CD4-positive, alpha-beta memory T cell (primary cell): ENCODE data around the gene LRP1B. TPM values are rescaled to one million over a fixed set of nuclear protein-coding genes. Genes with fewer than 3 reads are reported as not detected.

Experiments
- CTCF ChIA-PET: fragments of 350-600 bp; sonication (Branson Sonifier 250); formaldehyde crosslinking; loops from one replicate; lab custom pipeline; 2021; ENCODE audit warnings: inconsistent platforms; ENCODE audit not compliant: partially characterized antibody; lab: Charles Lee
- POLR2A ChIA-PET: fragments of 350-600 bp; sonication (Branson Sonifier 250); formaldehyde crosslinking; loops from one replicate; lab custom pipeline; 2021; ENCODE audit not compliant: partially characterized antibody; lab: Charles Lee
- DNase-seq, 5 donors: peaks; one replicate each; pipeline versions ENCODE4 v3.0.0 to v3.0.0-alpha.2; 2020 to 2022; ENCODE audit warnings: mixed read lengths in 1 of 5
- H3K27ac ChIP-seq: one replicate; pipeline ENCODE4 v1.7.0; 2013; ENCODE audit warnings: low read depth, low read length
- H3K27me3 ChIP-seq: 2 replicates; pipeline ENCODE4 v1.7.0; 2013; ENCODE audit warnings: mild to moderate bottlenecking, low read length, moderate library complexity; ENCODE audit not compliant: insufficient read depth
- H3K36me3 ChIP-seq: 2 replicates; pipeline ENCODE4 v1.7.0; 2013; ENCODE audit warnings: mild to moderate bottlenecking, low read length, moderate library complexity; ENCODE audit not compliant: insufficient read depth
- H3K4me1 ChIP-seq: 2 replicates; pipeline ENCODE4 v1.7.0; 2013; ENCODE audit warnings: mild to moderate bottlenecking, low read length, moderate library complexity; ENCODE audit not compliant: insufficient read depth
- H3K4me3 ChIP-seq, 2 donors: one replicate each; pipeline ENCODE4 v1.7.0; 2013; ENCODE audit warnings: low read length in 2 of 2, mild to moderate bottlenecking in 1 of 2
- H3K9me3 ChIP-seq, 2 donors: one replicate each; pipeline ENCODE4 v1.7.0; 2013; ENCODE audit warnings: low read length in 2 of 2, control low read depth in 1 of 2; ENCODE audit not compliant: control insufficient read depth in 1 of 2
- H3K27ac Mint-ChIP-seq, 7 donors: one replicate each; pipeline ENCODE4 v1.8.0; 2020 to 2021; ENCODE audit warnings: mixed read lengths in 7 of 7, mild to moderate bottlenecking in 6 of 7, inconsistent platforms in 3 of 7, moderate library complexity in 3 of 7
- H3K27me3 Mint-ChIP-seq, 2 donors: one replicate each; pipeline ENCODE4 v1.8.0; 2020 to 2021; ENCODE audit warnings: mixed read lengths in 2 of 2
- H3K36me3 Mint-ChIP-seq, 2 donors: one replicate each; pipeline ENCODE4 v1.8.0; 2020 to 2021; ENCODE audit warnings: mixed read lengths in 2 of 2, inconsistent platforms in 1 of 2, mild to moderate bottlenecking in 1 of 2
- H3K4me1 Mint-ChIP-seq, 4 donors: one replicate each; pipeline ENCODE4 v1.8.0; 2020 to 2021; ENCODE audit warnings: mixed read lengths in 4 of 4, mild to moderate bottlenecking in 1 of 4
- H3K4me3 Mint-ChIP-seq, 8 donors: one replicate each; pipeline ENCODE4 v1.8.0; 2020 to 2021; ENCODE audit warnings: mixed read lengths in 8 of 8, mild to moderate bottlenecking in 7 of 8, moderate library complexity in 6 of 8, inconsistent platforms in 3 of 8
- H3K9me3 Mint-ChIP-seq, 8 donors: one replicate each; pipeline ENCODE4 v1.8.0; 2020 to 2021; ENCODE audit warnings: mixed read lengths in 8 of 8, mild to moderate bottlenecking in 5 of 8, inconsistent platforms in 3 of 8, moderate library complexity in 1 of 8
- intact Hi-C: fragments of 100-400 bp; cut with micrococcal nuclease; formaldehyde crosslinking; loops from one replicate; pipeline ENCODE4 v1.15.1; 2023
- polyA plus RNA-seq, 2 donors: library from polyadenylated mRNA; unstranded; fragments of 300-500 nt; fragmentation: Illumina TruSeq; gene quantifications; one replicate each; pipeline ENCODE4 v1.2.3, GENCODE V29; 2021
- total RNA-seq, 2 experiments: library from RNA; stranded (reverse); gene quantifications; one replicate each; pipeline ENCODE4 v1.2.3, GENCODE V29; 2021

LRP1B gene
- total and polyA plus RNA-seq, 4 experiments from 2014 or later: not detected

DNA sequence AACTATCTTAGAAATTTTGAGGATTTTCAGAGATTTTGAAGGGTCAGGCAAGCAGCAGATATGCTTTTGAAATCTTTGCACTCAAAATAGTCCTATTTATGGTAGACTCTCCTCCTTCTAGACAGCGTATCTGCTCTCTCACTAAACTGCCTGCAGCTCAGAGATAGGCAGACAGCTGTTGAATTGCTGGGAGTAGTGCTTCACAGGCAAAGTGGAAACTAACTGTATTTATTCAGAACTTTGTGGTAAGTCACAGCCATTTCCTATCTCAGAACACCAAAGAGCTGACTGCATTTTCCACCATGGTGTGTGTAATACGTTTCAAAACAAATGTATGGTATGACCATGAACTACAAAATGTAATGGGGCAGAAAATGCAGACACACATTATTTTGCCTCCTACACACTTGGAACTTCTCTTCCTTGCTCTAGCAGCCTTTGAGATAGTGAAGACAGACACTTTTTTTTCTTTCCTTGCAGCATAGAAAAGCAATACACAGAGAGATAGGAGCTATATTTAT is 352.4 kb downstream of the LRP1B start:
- intact Hi-C loops: no loop called here
- ChIA-PET POLR2A (no interaction called here), CTCF (no interaction called here)
- no peaks in the 10 kb centered on the region for H3K36me3 ChIP-seq
- no peak for DNase-seq
- H3K27ac Mint-ChIP-seq: no peak overlapping the region
- H3K4me1 Mint-ChIP-seq: no peaks in the 10 kb centered on the region
- H3K36me3 Mint-ChIP-seq: no peaks in the 10 kb centered on the region
- no peaks in the 10 kb centered on the region for H3K27me3 Mint-ChIP-seq
- peaks cover 0 to 13% (median 6%) of the 10 kb centered on the region in 8 donors for H3K9me3 Mint-ChIP-seq
- no peaks in the 10 kb centered on the region for H3K4me1 ChIP-seq
- H3K27ac ChIP-seq: no peak overlapping the region
- H3K4me3 Mint-ChIP-seq: no peak overlapping the region
- no peaks in the 10 kb centered on the region for H3K9me3 ChIP-seq
- no peaks in the 10 kb centered on the region for H3K27me3 ChIP-seq
- no peak overlapping the region for H3K4me3 ChIP-seq

DNA sequence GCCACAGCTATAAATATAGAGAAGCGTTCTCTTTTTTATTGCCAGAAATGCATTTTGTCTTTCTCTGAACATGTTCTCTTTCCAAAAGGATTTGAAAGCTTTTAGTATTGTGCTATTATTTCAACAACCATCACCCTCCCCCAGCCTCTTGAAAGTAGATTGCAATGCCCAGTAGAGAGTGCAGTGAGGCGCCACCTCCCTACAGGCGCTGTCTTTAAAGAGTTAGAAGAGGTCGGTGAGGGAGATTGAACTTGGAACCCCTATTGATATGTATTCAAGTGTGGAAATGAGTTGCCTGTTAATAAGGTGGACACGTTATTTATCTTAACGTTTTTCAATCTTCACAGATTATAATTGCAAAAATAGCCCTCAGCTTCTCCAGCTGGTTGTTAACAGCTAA is 360.3 kb downstream of the LRP1B start:
- no peak overlapping the region for H3K4me3 ChIP-seq
- intact Hi-C loops: no loop called here
- H3K4me1 ChIP-seq: no peaks in the 10 kb centered on the region
- no peak for DNase-seq
- Mint-ChIP-seq H3K4me3 (no peak overlapping the region), H3K27me3 (no peaks in the 10 kb centered on the region), H3K9me3 (peaks cover 0 to 21% (median 9%) of the 10 kb centered on the region in 8 donors), H3K27ac (no peak overlapping the region), H3K36me3 (no peaks in the 10 kb centered on the region), H3K4me1 (no peaks in the 10 kb centered on the region)
- no peaks in the 10 kb centered on the region for H3K9me3 ChIP-seq
- ChIA-PET POLR2A (no interaction called here), CTCF (no interaction called here)
- H3K27ac ChIP-seq: no peak overlapping the region
- H3K36me3 ChIP-seq: no peaks in the 10 kb centered on the region
- H3K27me3 ChIP-seq: no peaks in the 10 kb centered on the region

DNA sequence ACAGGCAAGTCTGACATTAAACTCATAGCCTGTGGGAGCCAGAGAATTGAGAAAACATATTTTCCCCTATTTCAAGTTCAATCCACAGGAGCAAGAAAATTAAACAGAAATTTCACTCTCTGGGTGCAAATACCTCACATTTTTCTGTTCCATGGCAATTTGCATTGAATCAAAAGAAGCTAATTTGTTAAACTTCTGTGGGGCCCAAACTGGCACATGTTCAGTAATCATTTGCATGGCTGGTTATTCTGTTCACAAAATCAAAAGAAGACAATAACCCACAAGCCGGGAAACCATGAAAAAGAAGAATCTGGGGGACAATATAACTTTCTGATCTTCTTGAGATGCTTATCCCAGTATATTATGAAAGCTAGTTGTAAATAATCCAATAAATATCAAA is 363.1 kb downstream of the LRP1B start:
- H3K9me3 Mint-ChIP-seq: peaks cover 0 to 21% (median 4%) of the 10 kb centered on the region in 8 donors
- Histone ChIP-seq H3K4me3 (no peak overlapping the region), H3K4me1 (no peaks in the 10 kb centered on the region), H3K27me3 (no peaks in the 10 kb centered on the region), H3K9me3 (no peaks in the 10 kb centered on the region), H3K36me3 (no peaks in the 10 kb centered on the region), H3K27ac (no peak overlapping the region)
- ChIA-PET POLR2A (no interaction called here), CTCF (no interaction called here)
- intact Hi-C loops: no loop called here
- H3K4me1 Mint-ChIP-seq: no peaks in the 10 kb centered on the region
- no peaks in the 10 kb centered on the region for H3K36me3 Mint-ChIP-seq
- H3K27me3 Mint-ChIP-seq: no peaks in the 10 kb centered on the region
- DNase-seq: no peak
- H3K4me3 Mint-ChIP-seq: no peak overlapping the region
- no peak overlapping the region for H3K27ac Mint-ChIP-seq

DNA sequence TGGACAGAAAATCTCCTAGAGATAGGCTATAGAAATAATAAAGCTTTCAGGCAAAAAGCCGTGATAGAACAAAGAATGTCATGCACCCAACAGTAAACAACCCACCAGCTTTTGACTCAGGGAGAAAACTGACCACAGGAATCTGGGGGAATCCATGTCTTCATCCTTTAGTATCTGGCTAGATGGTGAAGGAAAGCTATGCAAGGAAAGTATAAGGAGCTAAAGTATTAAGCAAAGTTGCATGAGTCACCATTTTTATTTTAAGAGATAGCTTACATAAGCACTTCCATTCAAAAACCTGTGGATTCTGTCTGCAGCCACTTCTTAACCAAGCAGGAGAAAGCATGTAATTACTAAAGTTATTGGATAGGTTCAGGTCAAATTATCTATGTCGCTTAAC is 363.8 kb downstream of the LRP1B start:
- Mint-ChIP-seq H3K27me3 (no peaks in the 10 kb centered on the region), H3K4me1 (no peaks in the 10 kb centered on the region), H3K36me3 (no peaks in the 10 kb centered on the region), H3K9me3 (peaks cover 0 to 21% (median 4%) of the 10 kb centered on the region in 8 donors), H3K27ac (no peak overlapping the region), H3K4me3 (no peak overlapping the region)
- DNase-seq: no peak
- no peaks in the 10 kb centered on the region for H3K36me3 ChIP-seq
- ChIA-PET CTCF (no interaction called here), POLR2A (no interaction called here)
- no peak overlapping the region for H3K27ac ChIP-seq
- no peaks in the 10 kb centered on the region for H3K4me1 ChIP-seq
- H3K9me3 ChIP-seq: no peaks in the 10 kb centered on the region
- H3K27me3 ChIP-seq: no peaks in the 10 kb centered on the region
- H3K4me3 ChIP-seq: no peak overlapping the region
- intact Hi-C loops: no loop called here

DNA sequence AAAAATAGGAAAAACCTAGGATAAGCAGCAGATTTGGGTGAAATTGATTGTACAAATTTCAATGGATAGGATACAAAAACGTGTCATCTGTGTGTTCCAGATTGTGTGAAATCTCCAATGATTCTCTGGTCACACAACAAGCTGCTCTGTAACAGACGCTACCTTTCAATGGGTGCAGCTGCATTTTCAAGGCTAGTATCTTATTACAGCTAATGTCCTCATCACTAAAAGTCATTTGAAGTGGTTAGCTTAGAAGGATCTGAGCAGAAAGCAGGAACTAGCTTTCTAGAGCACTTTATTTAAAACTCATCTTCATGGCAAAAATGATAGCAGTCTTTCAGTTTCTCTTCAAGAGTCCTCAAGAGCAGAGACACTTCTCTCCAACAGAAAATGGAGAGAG is 364.6 kb downstream of the LRP1B start:
- CTCF ChIA-PET: no interaction called here

DNA sequence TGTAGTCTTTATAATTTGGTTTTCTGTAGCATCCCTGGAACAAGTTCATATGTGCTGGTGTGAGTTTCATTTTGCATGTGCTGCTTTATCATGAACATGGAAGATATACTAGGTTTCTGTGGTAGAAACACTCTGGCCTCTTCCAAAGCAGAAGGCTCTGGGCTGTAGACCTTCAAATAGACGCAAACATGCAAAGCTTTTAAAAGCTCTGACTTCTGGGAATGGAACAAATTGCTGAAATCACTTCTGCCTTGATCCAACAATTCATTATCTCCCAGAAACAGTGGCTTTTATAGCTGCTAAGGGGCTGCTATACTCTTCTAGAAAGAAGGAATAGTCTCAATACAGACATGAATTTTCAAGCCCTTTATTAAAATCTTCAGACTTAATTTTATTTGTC is 382.2 kb downstream of the LRP1B start:
- Mint-ChIP-seq H3K27me3 (no peaks in the 10 kb centered on the region), H3K9me3 (peaks cover 0 to 13% (median 7%) of the 10 kb centered on the region in 8 donors), H3K4me3 (no peak overlapping the region), H3K36me3 (no peaks in the 10 kb centered on the region), H3K27ac (no peak overlapping the region), H3K4me1 (no peaks in the 10 kb centered on the region)
- ChIA-PET POLR2A (no interaction called here), CTCF (no interaction called here)
- Histone ChIP-seq H3K4me1 (no peaks in the 10 kb centered on the region), H3K27me3 (no peaks in the 10 kb centered on the region), H3K36me3 (no peaks in the 10 kb centered on the region), H3K4me3 (no peak overlapping the region), H3K9me3 (peaks cover 0 to 5% of the 10 kb centered on the region in 2 donors), H3K27ac (no peak overlapping the region)
- intact Hi-C loops: no loop called here
- no peak for DNase-seq

More for the DNA sequence above, 364.6 kb downstream of the LRP1B start:
- H3K36me3 ChIP-seq: no peaks in the 10 kb centered on the region
- intact Hi-C loops: no loop called here
- no peak overlapping the region for H3K4me3 Mint-ChIP-seq
- H3K36me3 Mint-ChIP-seq: no peaks in the 10 kb centered on the region
- H3K27ac ChIP-seq: no peak overlapping the region
- H3K27me3 ChIP-seq: no peaks in the 10 kb centered on the region
- no peaks in the 10 kb centered on the region for H3K4me1 Mint-ChIP-seq
- POLR2A ChIA-PET: no interaction called here
- no peaks in the 10 kb centered on the region for H3K4me1 ChIP-seq
- H3K27ac Mint-ChIP-seq: no peak overlapping the region
- no peaks in the 10 kb centered on the region for H3K9me3 ChIP-seq
- H3K4me3 ChIP-seq: no peak overlapping the region
- H3K27me3 Mint-ChIP-seq: no peaks in the 10 kb centered on the region
- DNase-seq: no peak
- peaks cover 0 to 16% (median 4%) of the 10 kb centered on the region in 8 donors for H3K9me3 Mint-ChIP-seq

DNA sequence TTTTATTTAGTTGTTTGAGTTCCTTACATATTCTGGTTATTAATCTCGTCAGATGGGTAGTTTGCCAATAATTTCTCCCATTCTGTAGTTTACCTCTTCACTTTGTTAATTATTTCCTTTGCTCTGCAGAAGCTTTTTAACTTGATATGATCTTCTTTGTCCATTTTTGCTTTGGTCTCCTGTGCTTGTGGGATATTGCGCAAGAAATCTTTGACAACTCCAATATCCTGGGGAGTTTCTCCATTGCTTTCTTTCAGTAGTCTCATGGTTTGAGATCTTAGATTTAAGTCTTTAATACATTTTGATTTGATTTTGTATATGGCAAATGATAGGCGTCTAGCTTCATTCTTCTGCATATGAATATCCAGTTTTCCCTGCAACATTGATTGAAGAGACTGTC is 389.2 kb downstream of the LRP1B start:
- Mint-ChIP-seq H3K4me3 (no peak overlapping the region), H3K27ac (no peak overlapping the region), H3K27me3 (no peaks in the 10 kb centered on the region), H3K4me1 (no peaks in the 10 kb centered on the region), H3K36me3 (no peaks in the 10 kb centered on the region), H3K9me3 (peaks cover 6 to 18% (median 8%) of the 10 kb centered on the region in 8 donors)
- Histone ChIP-seq H3K27me3 (no peaks in the 10 kb centered on the region), H3K27ac (no peak overlapping the region), H3K4me3 (no peak overlapping the region), H3K36me3 (no peaks in the 10 kb centered on the region), H3K9me3 (no peaks in the 10 kb centered on the region), H3K4me1 (no peaks in the 10 kb centered on the region)
- ChIA-PET CTCF (no interaction called here), POLR2A (no interaction called here)
- intact Hi-C loops: no loop called here
- no peak for DNase-seq
